SK-N-MC (cell line): ENCODE measurements around the gene ZNF737.
"Not testable (repeated sequence)": the region's sequence is repeated elsewhere in the genome, so short reads cannot be mapped to it uniquely, and the experiment has no call there.

Source experiments
- DNase-seq: peaks from one replicate; pipeline ENCODE4 v3.0.0-alpha.2; 2011; ENCODE audit warnings: low read depth, low spot score
- H3K27ac ChIP-seq: fragments of 200-600 bp; sonication (generic); 2 replicates; pipeline ENCODE4 v1.5.1; 2016; ENCODE audit warnings: mixed run types
- H3K36me3 ChIP-seq: fragments of 200-600 bp; sonication (generic); 2 replicates; pipeline ENCODE4 v1.6.1; 2017; ENCODE audit warnings: antibody characterized with exemption, low read length, mixed read lengths; ENCODE audit not compliant: insufficient read depth
- H3K4me3 ChIP-seq: fragments of 200-600 bp; sonication (generic); 2 replicates; pipeline ENCODE4 v1.5.1; 2016
- H3K9ac ChIP-seq: fragments of 200-600 bp; sonication (generic); 2 replicates; pipeline ENCODE4 v1.8.0; 2017; ENCODE audit warnings: mixed run types, mixed read lengths; ENCODE audit not compliant: insufficient read length
- H3K9me3 ChIP-seq: fragments of 200-600 bp; sonication (generic); 2 replicates; pipeline ENCODE4 v1.6.1; 2017; ENCODE audit warnings: low read depth, mild to moderate bottlenecking, antibody characterized with exemption, low read length, moderate library complexity, mixed read lengths
- EZH2 ChIP-seq: fragments of 200-600 bp; sonication (generic); IDR thresholded peaks from one replicate; pipeline ENCODE4 v1.6.1; 2017; ENCODE audit warnings: antibody characterized with exemption
- FOXP2 ChIP-seq: optimal IDR thresholded peaks from 2 replicates; pipeline ENCODE3; 2011; ENCODE audit warnings: mild to moderate bottlenecking, moderate library complexity; ENCODE audit not compliant: insufficient read depth; ENCODE audit errors: extremely low read length, control extremely low read depth
- POLR2AphosphoS5 ChIP-seq: IDR thresholded peaks from 2 replicates; pipeline ENCODE4 v1.6.1; 2012; ENCODE audit warnings: mild to moderate bottlenecking, low read depth, low read length, borderline replicate concordance

ZNF737 gene

DNA sequence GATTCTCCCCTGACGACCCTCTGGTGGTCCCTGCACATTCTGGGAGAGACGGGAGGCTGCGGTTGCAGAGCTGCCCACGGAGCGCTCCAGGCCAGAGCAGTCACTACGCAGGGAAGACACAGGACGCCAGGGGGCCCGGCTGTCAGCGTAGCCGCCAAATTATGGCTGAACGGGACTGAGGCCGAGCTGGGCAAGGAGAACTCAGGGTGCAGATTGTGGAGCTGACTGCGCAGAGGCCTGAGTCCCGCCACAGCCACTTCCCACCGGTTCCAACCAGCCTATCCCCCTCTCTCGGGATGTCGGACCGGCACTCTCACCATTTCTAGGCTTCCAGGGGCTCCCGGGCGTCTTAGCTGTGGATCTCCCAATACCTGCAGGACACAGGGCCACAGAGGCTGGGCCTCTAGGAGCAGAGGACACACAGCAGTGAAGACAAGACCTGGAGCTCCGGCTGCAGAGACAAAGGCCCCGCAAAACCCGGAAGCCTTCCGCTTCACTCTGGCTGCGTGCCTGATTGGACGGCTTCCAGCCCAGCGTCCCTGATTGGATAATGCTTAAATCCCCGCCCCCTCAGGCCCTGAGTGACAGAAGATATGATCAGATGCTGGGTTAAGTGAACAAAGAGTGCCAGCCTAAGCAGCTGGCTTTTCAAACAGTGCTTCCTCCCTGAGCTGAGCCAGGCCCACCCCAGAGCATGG is at the start of gene ZNF737:
TSS of gene ZNF737 (minus strand) at position 461 of the 698 bp plus-strand sequence. CDS start at position 320, 141 bp downstream.
- no peak for DNase-seq
- H3K9ac ChIP-seq, result no peak within 1 kb of the TSS
- H3K36me3 ChIP-seq, result no peaks in the 10 kb centered on the region
- no peak within 1 kb of the TSS for H3K27ac ChIP-seq
- H3K9me3 ChIP-seq, result no peaks in the 10 kb centered on the region
- TF ChIP-seq POLR2AphosphoS5 (no peak), EZH2 (no peak), FOXP2 (no peak)
- H3K4me3 ChIP-seq, result peak within 1 kb of the TSS; percentile 61

GRCh38 chr19:20614971-20615370 is 49.4 kb upstream of the ZNF737 start:
- not testable (repeated sequence) for H3K36me3 ChIP-seq, H3K9me3 ChIP-seq, H3K27ac ChIP-seq

GRCh38 chr19:20612711-20613316 is 47.2 kb upstream of the ZNF737 start:
- DNase-seq, result no peak
- Histone ChIP-seq H3K36me3 (no peaks in the 10 kb centered on the region), H3K4me3 (no peak overlapping the region), H3K9me3 (no peaks in the 10 kb centered on the region), H3K27ac (no peak overlapping the region), H3K9ac (no peak overlapping the region)
- TF ChIP-seq FOXP2 (no peak), EZH2 (no peak), POLR2AphosphoS5 (no peak)

More at GRCh38 chr19:20614971-20615370, 49.4 kb upstream of the ZNF737 start:
- H3K9ac ChIP-seq, DNase-seq, H3K4me3 ChIP-seq: not testable (repeated sequence)

DNA sequence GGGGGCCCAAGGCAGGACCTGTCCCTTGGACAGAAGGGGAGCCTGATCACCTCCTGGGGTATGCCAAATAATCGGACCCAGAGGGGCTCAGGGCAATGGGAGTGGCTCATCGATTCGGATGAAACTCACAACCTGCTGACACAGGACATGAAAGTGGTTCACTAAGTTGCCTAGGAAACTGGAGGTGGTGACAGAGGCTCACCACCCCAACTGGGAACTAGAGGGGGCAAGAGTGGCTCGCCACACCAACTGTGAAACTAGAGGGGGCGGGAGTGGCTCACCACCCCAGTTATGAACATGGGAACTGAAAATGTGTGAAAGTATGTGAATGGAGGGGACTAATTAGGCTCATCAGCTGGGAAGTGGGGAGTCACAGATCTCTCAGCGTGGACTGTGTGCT is 46.3 kb upstream of the ZNF737 start:
- Histone ChIP-seq H3K36me3 (no peaks in the 10 kb centered on the region), H3K4me3 (no peak overlapping the region), H3K9me3 (no peaks in the 10 kb centered on the region), H3K27ac (no peak overlapping the region), H3K9ac (no peak overlapping the region)
- no peak for TF ChIP-seq EZH2
- no peak for TF ChIP-seq FOXP2
- TF ChIP-seq POLR2AphosphoS5, result no peak
- no peak for DNase-seq

DNA sequence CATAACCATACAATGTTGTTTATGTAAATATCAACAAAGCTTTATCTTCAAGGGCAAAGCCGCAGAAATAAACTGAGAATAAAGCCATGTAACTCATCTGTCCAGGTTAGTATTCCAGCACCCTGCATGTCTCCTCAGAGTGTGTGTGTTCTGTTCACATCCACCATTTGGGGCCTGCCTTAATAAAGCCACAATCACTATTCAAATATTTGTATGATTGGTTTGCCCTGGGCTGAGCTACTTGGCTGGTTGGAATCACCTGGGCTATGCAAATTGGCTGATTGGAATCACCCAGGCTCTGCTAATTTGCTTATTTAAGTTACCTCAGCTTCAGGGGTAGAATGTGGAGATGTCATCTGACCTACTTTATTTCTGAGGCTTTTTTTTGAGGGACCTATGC is 42.4 kb upstream of the ZNF737 start:
- H3K36me3 ChIP-seq, result no peaks in the 10 kb centered on the region
- no peak overlapping the region for H3K9ac ChIP-seq
- no peak for TF ChIP-seq FOXP2
- no peak for TF ChIP-seq EZH2
- TF ChIP-seq POLR2AphosphoS5, result no peak
- DNase-seq, result no peak
- H3K27ac ChIP-seq, result no peak overlapping the region
- no peaks in the 10 kb centered on the region for H3K9me3 ChIP-seq
- no peak overlapping the region for H3K4me3 ChIP-seq

GRCh38 chr19:20558571-20558970 is 7.0 kb downstream of the ZNF737 start:
- H3K36me3 ChIP-seq, result no peaks in the 10 kb centered on the region
- no peak overlapping the region for H3K4me3 ChIP-seq
- no peak overlapping the region for H3K27ac ChIP-seq

GRCh38 chr19:20558011-20558410 is 7.6 kb downstream of the ZNF737 start:
- H3K9ac ChIP-seq, result no peak overlapping the region

More at GRCh38 chr19:20558571-20558970, 7.0 kb downstream of the ZNF737 start:
- DNase-seq, result no peak
- TF ChIP-seq EZH2, result no peak
- no peak for TF ChIP-seq POLR2AphosphoS5
- TF ChIP-seq FOXP2, result no peak
- no peaks in the 10 kb centered on the region for H3K9me3 ChIP-seq
- no peak overlapping the region for H3K9ac ChIP-seq

GRCh38 chr19:20544667-20545333 is 20.8 kb downstream of the ZNF737 start:
- H3K4me3 ChIP-seq, H3K27ac ChIP-seq, H3K36me3 ChIP-seq, H3K9ac ChIP-seq, DNase-seq: not testable (repeated sequence)
- peaks cover 12% of the 10 kb centered on the region; the same call in 1 of the 2 replicates for H3K9me3 ChIP-seq

More at GRCh38 chr19:20558011-20558410, 7.6 kb downstream of the ZNF737 start:
- DNase-seq, result no peak
- no peaks in the 10 kb centered on the region for H3K9me3 ChIP-seq
- no peaks in the 10 kb centered on the region for H3K36me3 ChIP-seq
- no peak overlapping the region for H3K27ac ChIP-seq
- no peak overlapping the region for H3K4me3 ChIP-seq
- no peak for TF ChIP-seq FOXP2
- no peak for TF ChIP-seq EZH2
- no peak for TF ChIP-seq POLR2AphosphoS5

DNA sequence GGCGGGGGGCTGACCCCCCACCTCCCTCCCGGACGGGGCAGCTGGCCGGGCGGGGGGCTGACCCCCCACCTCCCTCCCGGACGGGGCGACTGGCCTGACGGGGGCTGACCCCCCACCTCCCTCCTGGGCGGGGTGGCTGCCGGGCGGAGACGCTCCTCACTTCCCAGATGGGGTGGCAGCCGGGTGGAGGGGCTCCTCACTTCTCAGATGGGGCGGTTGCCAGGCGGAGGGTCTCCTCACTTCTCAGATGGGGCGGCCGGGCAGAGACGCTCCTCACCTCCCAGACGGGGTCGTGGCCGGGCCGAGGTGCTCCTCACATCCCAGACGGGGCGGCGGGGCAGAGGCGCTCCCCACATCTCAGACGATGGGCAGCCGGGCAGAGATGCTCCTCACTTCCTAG is 35.3 kb downstream of the ZNF737 start:
- H3K9me3 ChIP-seq, H3K36me3 ChIP-seq, DNase-seq, H3K9ac ChIP-seq, H3K4me3 ChIP-seq, H3K27ac ChIP-seq: not testable (repeated sequence)
